Neural cell (in vitro differentiated cells): ENCODE measurements around the gene RPL19.

Experiments
- CTCF ChIP-seq: fragments of 450-650 bp; IDR thresholded peaks from 2 replicates; pipeline ENCODE4 v1.5.1; 2014; ENCODE audit warnings: antibody characterized with exemption, mild to moderate bottlenecking, moderate library complexity; ENCODE audit not compliant: poor library complexity, severe bottlenecking
- RAD21 ChIP-seq: fragments of 450-650 bp; conservative IDR thresholded peaks from 2 replicates; pipeline ENCODE4 v1.6.1; 2014; ENCODE audit warnings: antibody characterized with exemption, mild to moderate bottlenecking, moderate library complexity

DNA sequence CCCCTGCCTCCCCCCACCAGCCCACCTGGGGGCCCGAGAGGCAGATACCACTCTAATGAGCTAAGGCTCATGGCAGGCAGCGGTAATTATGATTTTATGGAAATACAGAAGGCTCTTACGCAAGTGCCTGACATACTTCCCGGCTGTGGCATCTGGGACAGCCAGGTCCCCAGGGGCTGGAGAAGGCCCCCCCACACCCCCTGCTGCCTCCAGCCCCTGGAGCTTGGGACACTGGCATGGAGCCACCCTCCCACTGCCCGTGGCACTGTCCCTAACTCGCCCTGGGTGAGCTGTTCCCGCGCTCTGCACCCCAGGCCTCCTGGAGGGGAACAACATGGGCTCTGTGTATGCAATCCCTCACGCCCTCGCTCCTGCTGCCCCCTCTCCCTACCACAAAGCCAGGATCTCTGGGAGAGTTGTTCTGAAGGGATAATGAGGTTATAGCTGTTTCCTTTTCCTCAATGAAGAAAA, 31.0 kb downstream of the RPL19 start:
- TF ChIP-seq RAD21 = no peak
- no peak for TF ChIP-seq CTCF
